Mammary epithelial cell (primary cell): Measurements from ENCODE around the gene ZNF599.

Experiments used
- EZH2 ChIP-seq: IDR thresholded peaks from 2 replicates; pipeline ENCODE4 v1.6.1; 2012; ENCODE audit warnings: low read length, inconsistent platforms, borderline replicate concordance
- TF ChIP-seq, protein P1 (sequence below), 2 donors: IDR thresholded peaks in 1 of 2; conservative IDR thresholded peaks in 1 of 2; 2 replicates each; pipeline ENCODE4 v1.5.1; 2011 to 2012; ENCODE audit warnings: inconsistent platforms in 2 of 2, low read length in 2 of 2, mild to moderate bottlenecking in 2 of 2, control low read depth in 1 of 2, low read depth in 1 of 2; ENCODE audit not compliant: insufficient read depth in 1 of 2; ENCODE audit errors: extremely low read depth in 1 of 2

DNA sequence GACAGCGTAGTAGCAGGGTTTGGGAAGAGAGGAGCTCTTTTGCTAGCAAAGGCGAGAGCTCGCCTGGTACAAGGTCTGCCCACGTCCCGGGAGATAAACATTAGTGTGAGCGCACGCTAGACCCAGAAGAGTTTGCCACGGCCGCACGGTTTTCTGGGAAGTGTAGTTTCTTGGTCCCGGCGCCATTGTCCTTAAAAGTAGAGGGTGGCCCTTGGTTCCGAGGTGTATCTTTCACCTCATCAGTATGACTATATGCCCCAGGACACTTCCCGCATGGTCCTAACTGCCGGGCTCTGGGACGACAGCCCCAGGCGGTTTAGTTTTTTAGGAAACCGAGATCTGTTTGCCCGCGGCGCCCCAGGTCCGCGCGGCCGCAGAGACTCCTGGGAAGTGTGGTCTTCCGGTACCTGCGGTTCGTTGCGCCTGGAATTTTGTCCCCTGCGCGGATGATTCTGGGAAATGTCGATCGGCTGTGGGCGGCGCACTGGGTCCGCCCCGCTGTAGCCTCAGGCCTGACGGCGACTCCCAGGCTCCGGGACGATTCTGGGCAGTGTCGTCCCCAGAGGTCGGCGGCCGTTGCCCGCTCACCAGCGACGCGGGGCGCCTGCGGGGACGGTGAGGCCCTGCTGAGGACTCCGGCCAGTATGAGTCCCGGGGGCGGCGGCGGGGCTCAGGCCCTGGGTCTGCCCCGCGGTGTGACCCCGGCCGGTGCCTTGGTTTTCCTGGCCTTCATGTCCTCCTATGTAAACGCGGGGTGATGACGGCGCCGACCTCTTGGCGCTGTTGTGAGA lies 39.1 kb downstream of the ZNF599 start, which contains the start of gene ZNF181:
- TF ChIP-seq, protein P1, sequence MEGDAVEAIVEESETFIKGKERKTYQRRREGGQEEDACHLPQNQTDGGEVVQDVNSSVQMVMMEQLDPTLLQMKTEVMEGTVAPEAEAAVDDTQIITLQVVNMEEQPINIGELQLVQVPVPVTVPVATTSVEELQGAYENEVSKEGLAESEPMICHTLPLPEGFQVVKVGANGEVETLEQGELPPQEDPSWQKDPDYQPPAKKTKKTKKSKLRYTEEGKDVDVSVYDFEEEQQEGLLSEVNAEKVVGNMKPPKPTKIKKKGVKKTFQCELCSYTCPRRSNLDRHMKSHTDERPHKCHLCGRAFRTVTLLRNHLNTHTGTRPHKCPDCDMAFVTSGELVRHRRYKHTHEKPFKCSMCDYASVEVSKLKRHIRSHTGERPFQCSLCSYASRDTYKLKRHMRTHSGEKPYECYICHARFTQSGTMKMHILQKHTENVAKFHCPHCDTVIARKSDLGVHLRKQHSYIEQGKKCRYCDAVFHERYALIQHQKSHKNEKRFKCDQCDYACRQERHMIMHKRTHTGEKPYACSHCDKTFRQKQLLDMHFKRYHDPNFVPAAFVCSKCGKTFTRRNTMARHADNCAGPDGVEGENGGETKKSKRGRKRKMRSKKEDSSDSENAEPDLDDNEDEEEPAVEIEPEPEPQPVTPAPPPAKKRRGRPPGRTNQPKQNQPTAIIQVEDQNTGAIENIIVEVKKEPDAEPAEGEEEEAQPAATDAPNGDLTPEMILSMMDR (conservative IDR thresholded peaks at IDR 0.05 in 1 of 2, IDR thresholded peaks at IDR 0.05 in 1 of 2; ENCODE audit: extremely low read depth in 1 of 2, insufficient read depth in 1 of 2, low read depth in 1 of 2, low read length in 2 of 2) = no peak
- no peak for TF ChIP-seq EZH2
